Activated CD8-positive, alpha-beta T cell treated with anti-CD3 and anti-CD28 coated beads for 36 hours (primary cell): Measurements from ENCODE around the gene NSMF. TPM values are rescaled to one million over a fixed set of nuclear protein-coding genes. Genes with fewer than 3 reads are reported as not detected.

Experiments
- ATAC-seq: fragments of 200-7000 bp; cut with Tn5 transposase; one replicate; pipeline ENCODE4 v1.10.0; 2021; ENCODE audit warnings: mild to moderate bottlenecking, moderate library complexity
- CTCF ChIA-PET: fragments of 350-600 bp; sonication (Branson Sonifier 250); formaldehyde crosslinking; loops from one replicate; lab custom pipeline; 2021; ENCODE audit warnings: antibody characterized with exemption; lab: Charles Lee
- POLR2A ChIA-PET: fragments of 350-600 bp; sonication (Branson Sonifier 250); formaldehyde crosslinking; loops from one replicate; lab custom pipeline; 2021; ENCODE audit warnings: antibody characterized with exemption; lab: Charles Lee
- DNase-seq: peaks from one replicate; pipeline ENCODE4 v3.0.0-alpha.2; 2020
- H3K27ac Mint-ChIP-seq: one replicate; pipeline ENCODE4 v1.8.0; 2021; ENCODE audit warnings: mild to moderate bottlenecking, mixed read lengths
- H3K27me3 Mint-ChIP-seq: one replicate; pipeline ENCODE4 v1.8.0; 2021; ENCODE audit warnings: mixed read lengths
- H3K36me3 Mint-ChIP-seq: one replicate; pipeline ENCODE4 v1.8.0; 2021; ENCODE audit warnings: low read depth, mixed read lengths
- H3K4me1 Mint-ChIP-seq: one replicate; pipeline ENCODE4 v1.8.0; 2021; ENCODE audit warnings: low read depth, mixed read lengths
- H3K4me3 Mint-ChIP-seq: one replicate; pipeline ENCODE4 v1.8.0; 2021; ENCODE audit warnings: mild to moderate bottlenecking, moderate library complexity, mixed read lengths
- H3K9me3 Mint-ChIP-seq: one replicate; pipeline ENCODE4 v1.8.0; 2021; ENCODE audit warnings: mixed read lengths
- CTCF ChIP-seq: fragments of 200-600 bp; IDR thresholded peaks from one replicate; pipeline ENCODE4 v1.8.0; 2022; ENCODE audit warnings: antibody characterized with exemption, mild to moderate bottlenecking
- intact Hi-C: fragments of 100-400 bp; cut with micrococcal nuclease; formaldehyde crosslinking; loops from one replicate; pipeline ENCODE4 v1.10.0; 2022
- total RNA-seq, 2 experiments: library from RNA; stranded (reverse); gene quantifications; one replicate each; pipeline ENCODE4 v1.2.3, GENCODE V29; 2021

NSMF gene
- total RNA-seq, 2 experiments from 2014 or later: 112 to 116 TPM

DNA sequence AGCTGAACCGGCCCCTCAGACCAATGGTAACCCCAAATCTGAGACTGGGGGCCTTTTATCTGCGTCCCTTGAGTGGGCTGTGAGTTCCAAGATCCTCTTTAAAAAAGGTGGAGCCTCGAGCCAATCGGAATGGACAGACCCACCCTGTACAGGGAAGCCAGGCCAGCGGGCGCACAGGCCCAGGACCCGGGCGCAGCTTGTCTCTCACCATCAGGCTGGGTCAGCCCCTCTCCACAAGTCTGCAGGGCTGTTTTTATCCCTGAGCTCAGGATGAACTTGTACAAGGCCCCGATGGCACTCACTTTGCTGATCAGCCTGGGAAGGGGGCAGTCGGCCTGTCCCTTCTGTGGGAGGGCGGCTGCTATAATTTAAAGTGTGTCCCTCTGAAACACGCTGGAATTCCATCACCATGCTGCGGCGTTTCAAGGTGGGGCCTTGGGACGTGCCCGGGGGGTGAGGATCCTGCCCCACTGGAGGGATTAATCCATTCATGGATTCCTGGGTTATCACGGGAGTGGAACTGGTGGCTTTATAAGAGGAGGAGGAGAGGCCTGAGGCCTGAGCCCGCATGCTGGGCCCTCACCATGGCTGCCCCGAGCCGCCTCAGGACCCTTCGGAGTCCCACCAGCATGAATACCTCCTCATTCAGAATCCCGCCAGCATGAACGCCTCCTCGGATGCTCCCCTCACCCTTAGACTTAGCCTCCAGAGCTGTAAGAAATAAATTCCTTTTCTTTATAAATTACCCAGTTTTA is 50.3 kb downstream of the NSMF start:
- CTCF ChIA-PET: interaction anchor here (0.7 to 1.8 kb wide), 3 partner anchors 35 to 122 kb away, joined by 3 to 7 read pairs (median 6); partner anchors contain the start of gene NRARP
- Mint-ChIP-seq H3K27ac (no peak overlapping the region), H3K9me3 (no peaks in the 10 kb centered on the region), H3K4me1 (peaks cover 6% of the 10 kb centered on the region), H3K27me3 (peaks cover 2% of the 10 kb centered on the region), H3K4me3 (no peak overlapping the region), H3K36me3 (no peaks in the 10 kb centered on the region)
- no peak for DNase-seq
- no peak for ATAC-seq
- TF ChIP-seq CTCF: no peak
- POLR2A ChIA-PET: interaction anchor here (1.3 to 2.4 kb wide), 2 partner anchors 14 to 107 kb away, joined by 3 to 8 read pairs; partner anchors contain the start of genes EXD3, NOXA1 and NRARP
- intact Hi-C loops: loop anchor here (10.0 kb wide), 1 partner anchor 114 kb away; no protein-coding TSS in a partner anchor

- ChIA-PET CTCF (interaction anchor here (0.7 to 1.5 kb wide), 2 partner anchors 106 to 121 kb away, joined by 3 to 7 read pairs; partner anchors contain the start of gene NRARP), POLR2A (interaction anchor here (0.5 to 2.4 kb wide), 4 partner anchors 15 to 137 kb away, joined by 3 to 8 read pairs (median 3); partner anchors contain the start of genes EXD3, NOXA1 and NRARP)
- no peaks in the 10 kb centered on the region for H3K9me3 Mint-ChIP-seq
- no peak overlapping the region for H3K4me3 Mint-ChIP-seq
- no peak overlapping the region for H3K27ac Mint-ChIP-seq
- no peak for ATAC-seq
- H3K27me3 Mint-ChIP-seq: peaks cover 2% of the 10 kb centered on the region
- DNase-seq: peak; percentile 31
- no peaks in the 10 kb centered on the region for H3K36me3 Mint-ChIP-seq
- peaks cover 6% of the 10 kb centered on the region for H3K4me1 Mint-ChIP-seq
- TF ChIP-seq CTCF: no peak
- intact Hi-C loops: loop anchor here (10.0 kb wide), 1 partner anchor 113 kb away; no protein-coding TSS in a partner anchor
Observed at GRCh38 chr9:137407590-137408300, 51.4 kb downstream of the NSMF start.

- peaks cover 6% of the 10 kb centered on the region for H3K4me1 Mint-ChIP-seq
- ATAC-seq (peak; percentile 93), DNase-seq (peak; percentile 79)
- peaks cover 2% of the 10 kb centered on the region for H3K27me3 Mint-ChIP-seq
- intact Hi-C loops: loop anchor here (10.0 kb wide), 1 partner anchor 112 kb away; no protein-coding TSS in a partner anchor
- TF ChIP-seq CTCF: peak; percentile 82
- H3K4me3 Mint-ChIP-seq: no peak overlapping the region
- H3K27ac Mint-ChIP-seq: no peak overlapping the region
- peaks cover 6% of the 10 kb centered on the region for H3K36me3 Mint-ChIP-seq
- H3K9me3 Mint-ChIP-seq: no peaks in the 10 kb centered on the region
- ChIA-PET CTCF (no interaction called here), POLR2A (no interaction called here)
Observed at GRCh38 chr9:137406876-137407589, 52.1 kb downstream of the NSMF start.

DNA sequence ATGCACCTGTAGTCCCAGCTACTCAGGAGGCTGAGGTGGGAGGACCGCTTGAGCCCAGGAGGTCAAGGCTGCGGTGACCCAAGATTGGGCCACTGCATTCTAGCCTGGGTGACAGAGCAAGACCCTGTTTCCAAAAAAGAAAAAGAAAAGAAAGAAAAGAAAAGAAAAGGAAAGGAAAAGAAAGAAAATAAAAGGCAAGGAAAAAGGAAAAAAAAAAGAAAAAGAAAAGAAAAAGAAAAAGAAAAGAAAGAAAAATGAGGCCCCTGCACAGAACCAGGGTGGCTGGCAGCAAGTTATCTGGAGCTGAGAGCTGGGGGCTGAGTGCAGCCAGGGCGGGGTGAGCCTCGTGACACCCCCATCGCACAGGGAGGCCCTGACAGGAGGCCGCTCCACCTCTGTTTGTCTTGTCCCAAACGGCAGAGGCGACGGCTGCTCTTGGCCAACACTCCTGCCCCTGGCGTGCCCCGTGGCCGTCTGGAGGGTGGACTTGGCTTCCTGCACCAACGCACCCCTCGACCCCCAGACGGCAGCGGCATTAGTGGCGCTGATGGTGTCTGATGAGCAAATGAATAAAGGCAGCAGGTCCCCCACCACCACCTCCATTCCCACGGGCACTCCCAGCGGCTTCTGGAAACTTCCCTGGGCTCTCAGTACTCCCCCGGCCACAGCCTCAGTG is 52.9 kb downstream of the NSMF start:
- no peaks in the 10 kb centered on the region for H3K9me3 Mint-ChIP-seq
- DNase-seq (no peak), ATAC-seq (no peak)
- H3K27ac Mint-ChIP-seq: no peak overlapping the region
- TF ChIP-seq CTCF: no peak
- H3K4me3 Mint-ChIP-seq: no peak overlapping the region
- peaks cover 4% of the 10 kb centered on the region for H3K4me1 Mint-ChIP-seq
- ChIA-PET CTCF (no interaction called here), POLR2A (no interaction called here)
- H3K36me3 Mint-ChIP-seq: peaks cover 7% of the 10 kb centered on the region
- intact Hi-C loops: loop anchor here (10.0 kb wide), 1 partner anchor 111 kb away; no protein-coding TSS in a partner anchor
- peaks cover 2% of the 10 kb centered on the region for H3K27me3 Mint-ChIP-seq
